Measurements from ENCODE around the gene ORM1. TPM values are rescaled to one million over a fixed set of nuclear protein-coding genes. Genes with fewer than 3 reads are reported as not detected.

Gene ORM1
- total and polyA plus RNA-seq, 2 donors (not counting 3 experiments of a cell fraction or from before 2014, with no cell fraction given): not detected

GRCh38 chr9:114287001-114287762, 35.7 kb upstream of the ORM1 start:
- no peak for DNase-seq (ENCODE audit: low read depth, low spot score)
- ChIA-PET POLR2A (no interaction called here), CTCF (interaction anchor here (1.2 to 5.3 kb wide), 7 partner anchors 48 to 205 kb away, joined by 3 to 277 read pairs (median 13); partner anchors contain the start of gene COL27A1)
- Histone ChIP-seq H3K27ac (ENCODE audit: insufficient read depth, low read depth, low read length) (no peak overlapping the region), H3K9me1 (replicated peaks; ENCODE audit: control insufficient read depth, extremely low read depth, insufficient read depth, low read length) (no peaks in the 10 kb centered on the region), H2AFZ (ENCODE audit: low read depth, low read length) (no peak overlapping the region), H3K79me2 (ENCODE audit: control insufficient read depth, insufficient read depth, low read length) (no peaks in the 10 kb centered on the region), H3K9ac (replicated peaks; ENCODE audit: extremely low read depth, insufficient read depth, low read length) (no peak overlapping the region), H3K27me3 (ENCODE audit: control insufficient read depth in 2 of 2, insufficient read depth in 2 of 2, low read length in 2 of 2) (no peaks in the 10 kb centered on the region), H3K4me2 (ENCODE audit: insufficient read depth, low read length) (no peak overlapping the region), H3K4me3 (replicated peaks in 1 of 3; ENCODE audit: insufficient read depth in 1 of 3, low read depth in 1 of 3, low read length in 3 of 3) (no peak overlapping the region), H3K36me3 (ENCODE audit: control insufficient read depth in 2 of 2, extremely low read depth in 1 of 2, insufficient read depth in 2 of 2, low read length in 2 of 2) (peaks cover 0 to 4% of the 10 kb centered on the region in 2 experiments), H3K9me3 (replicated peaks; ENCODE audit: control insufficient read depth, insufficient read depth, low read length) (no peaks in the 10 kb centered on the region), H3K4me1 (ENCODE audit: control insufficient read depth, extremely low read depth, insufficient read depth, low read length) (no peaks in the 10 kb centered on the region), H4K20me1 (replicated peaks; ENCODE audit: control insufficient read depth, extremely low read depth, insufficient read depth, low read length) (no peaks in the 10 kb centered on the region)
- BruUV-seq (replicated peaks): no TSS peak
- no peak for FAIRE-seq
- intact Hi-C loops (cut with micrococcal nuclease): loop anchor here (5.0 kb wide), 2 partner anchors 50 to 65 kb away; no protein-coding TSS in a partner anchor
- no peak for TF ChIP-seq EZH2 (IDR thresholded peaks at IDR 0.05; ENCODE audit: borderline replicate concordance, low read depth, low read length, severe bottlenecking)
- no peak for TF ChIP-seq MAX (IDR thresholded peaks at IDR 0.05; ENCODE audit: insufficient read depth, insufficient read length)
- TF ChIP-seq POLR2A (IDR thresholded peaks at IDR 0.05; ENCODE audit: low read depth, low read length): no peak
- TF ChIP-seq MYC (IDR thresholded peaks at IDR 0.05; ENCODE audit: low read depth, low read length): no peak
- no peak for TF ChIP-seq CTCF (IDR thresholded peaks at IDR 0.05; ENCODE audit: extremely low read depth in 1 of 2, insufficient read depth in 1 of 2, low read depth in 1 of 2, low read length in 2 of 2)
- no peak for TF ChIP-seq GATA2 (IDR thresholded peaks at IDR 0.05; ENCODE audit: insufficient read depth, insufficient read length, low read depth, low read length)
- no peak for TF ChIP-seq POLR2AphosphoS5 (IDR thresholded peaks at IDR 0.05; ENCODE audit: insufficient read depth, low read depth, low read length)
- no peak for TF ChIP-seq JUN (IDR thresholded peaks at IDR 0.05; ENCODE audit: borderline replicate concordance, insufficient read depth, insufficient read length, low read depth)
- no peak for TF ChIP-seq FOS (IDR thresholded peaks at IDR 0.05; ENCODE audit: borderline replicate concordance, insufficient read depth, low read length)
- dilution Hi-C loops (cut with MboI; ENCODE audit: extremely low pct_ligation_motif_present, low sequenced_read_pairs): loop anchor here (25.0 kb wide), 1 partner anchor 200 kb away; the partner anchor contains the start of genes AMBP and KIF12
